Osteocyte (in vitro differentiated cells): ENCODE measurements around the gene BFSP1. TPM values are rescaled to one million over a fixed set of nuclear protein-coding genes. Genes with fewer than 3 reads are reported as not detected.

Experiments used
- DNase-seq: peaks from one replicate; pipeline ENCODE4 v3.0.0; 2021; ENCODE audit warnings: mixed read lengths; ENCODE audit not compliant: unreplicated experiment; ENCODE audit errors: extremely low spot score
- H3K27ac Mint-ChIP-seq: one replicate; pipeline ENCODE4 v1.8.0; 2021; ENCODE audit warnings: mild to moderate bottlenecking, mixed read lengths; ENCODE audit not compliant: unreplicated experiment
- H3K27me3 Mint-ChIP-seq: one replicate; pipeline ENCODE4 v1.8.0; 2021; ENCODE audit warnings: mixed read lengths; ENCODE audit not compliant: unreplicated experiment
- H3K36me3 Mint-ChIP-seq: one replicate; pipeline ENCODE4 v1.8.0; 2021; ENCODE audit warnings: mixed read lengths; ENCODE audit not compliant: unreplicated experiment
- H3K4me1 Mint-ChIP-seq: one replicate; pipeline ENCODE4 v1.8.0; 2021; ENCODE audit warnings: mixed read lengths; ENCODE audit not compliant: unreplicated experiment
- H3K4me3 Mint-ChIP-seq: one replicate; pipeline ENCODE4 v1.8.0; 2021; ENCODE audit warnings: mild to moderate bottlenecking, moderate library complexity, mixed read lengths; ENCODE audit not compliant: unreplicated experiment
- H3K9me3 Mint-ChIP-seq: one replicate; pipeline ENCODE4 v1.8.0; 2021; ENCODE audit warnings: mixed read lengths; ENCODE audit not compliant: unreplicated experiment
- total RNA-seq: library from RNA; stranded (reverse); gene quantifications from 2 replicates; pipeline ENCODE4 v1.2.1, GENCODE V29; 2021
- TF ChIP-seq, protein P1 (sequence below): fragments of 200-600 bp; sonication (generic); IDR thresholded peaks from 2 replicates; pipeline ENCODE4 v1.5.0; 2021; ENCODE audit warnings: antibody characterized with exemption, mild to moderate bottlenecking, moderate library complexity

The BFSP1 gene
- total RNA-seq, 1 donor from 2014 or later, result 13.8 TPM

DNA sequence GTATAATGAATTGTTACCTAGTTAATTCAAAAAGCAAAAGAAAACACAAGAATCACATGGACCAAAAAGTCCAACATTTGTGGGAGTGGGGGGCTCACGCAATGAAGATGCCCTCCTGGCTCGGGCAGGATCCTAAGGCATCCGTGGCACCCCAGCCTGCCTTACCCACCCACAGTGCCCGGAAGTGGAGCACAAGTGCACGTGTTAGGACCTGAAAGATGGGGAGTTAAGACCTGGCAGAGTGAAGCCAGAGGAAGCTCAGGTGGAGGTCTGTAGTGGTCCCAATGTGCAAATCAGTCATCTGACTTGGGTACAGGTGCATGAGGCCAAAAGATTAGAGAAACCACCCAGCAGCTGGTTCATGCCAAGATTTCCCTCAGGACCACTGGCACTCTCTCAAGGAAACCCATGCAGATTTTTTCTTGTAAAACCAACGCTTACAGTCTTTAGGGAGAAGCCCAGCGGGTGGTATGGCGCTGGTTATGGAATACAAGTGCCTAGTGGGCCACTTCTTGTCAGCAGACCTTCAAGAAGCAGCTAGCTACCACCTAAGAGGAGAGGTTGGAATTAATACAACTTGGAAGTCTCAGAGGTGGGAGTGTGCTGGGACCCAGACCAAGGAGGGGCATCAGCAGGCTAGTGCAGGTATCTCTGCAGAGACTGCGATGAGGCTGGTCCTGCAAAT is 42.1 kb downstream of the BFSP1 start:
- Mint-ChIP-seq H3K4me3 (no peak overlapping the region), H3K9me3 (peaks cover 5% of the 10 kb centered on the region), H3K27ac (no peak overlapping the region), H3K27me3 (peaks cover 38% of the 10 kb centered on the region), H3K36me3 (peaks cover 2% of the 10 kb centered on the region), H3K4me1 (no peaks in the 10 kb centered on the region)
- TF ChIP-seq, protein P1, sequence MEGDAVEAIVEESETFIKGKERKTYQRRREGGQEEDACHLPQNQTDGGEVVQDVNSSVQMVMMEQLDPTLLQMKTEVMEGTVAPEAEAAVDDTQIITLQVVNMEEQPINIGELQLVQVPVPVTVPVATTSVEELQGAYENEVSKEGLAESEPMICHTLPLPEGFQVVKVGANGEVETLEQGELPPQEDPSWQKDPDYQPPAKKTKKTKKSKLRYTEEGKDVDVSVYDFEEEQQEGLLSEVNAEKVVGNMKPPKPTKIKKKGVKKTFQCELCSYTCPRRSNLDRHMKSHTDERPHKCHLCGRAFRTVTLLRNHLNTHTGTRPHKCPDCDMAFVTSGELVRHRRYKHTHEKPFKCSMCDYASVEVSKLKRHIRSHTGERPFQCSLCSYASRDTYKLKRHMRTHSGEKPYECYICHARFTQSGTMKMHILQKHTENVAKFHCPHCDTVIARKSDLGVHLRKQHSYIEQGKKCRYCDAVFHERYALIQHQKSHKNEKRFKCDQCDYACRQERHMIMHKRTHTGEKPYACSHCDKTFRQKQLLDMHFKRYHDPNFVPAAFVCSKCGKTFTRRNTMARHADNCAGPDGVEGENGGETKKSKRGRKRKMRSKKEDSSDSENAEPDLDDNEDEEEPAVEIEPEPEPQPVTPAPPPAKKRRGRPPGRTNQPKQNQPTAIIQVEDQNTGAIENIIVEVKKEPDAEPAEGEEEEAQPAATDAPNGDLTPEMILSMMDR, result no peak
- DNase-seq, result peak; percentile 56

DNA sequence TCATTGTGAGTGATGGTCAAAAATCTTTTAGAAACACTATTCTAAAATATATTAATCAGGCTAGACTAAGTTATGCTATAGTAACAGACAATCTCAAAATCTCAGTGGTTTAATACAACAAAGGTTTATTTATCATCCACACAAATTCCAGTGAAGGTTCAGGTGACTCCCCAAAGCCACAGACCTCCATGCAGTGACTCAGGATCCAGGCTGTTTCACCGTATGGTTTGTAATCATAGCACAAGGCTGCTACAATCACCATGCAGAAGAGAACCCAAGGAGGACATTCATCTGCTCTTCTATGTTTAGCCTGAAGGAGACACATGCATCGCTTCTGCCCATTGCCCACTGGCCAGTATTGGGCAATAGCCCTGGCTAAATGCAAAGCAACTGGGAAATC is 46.2 kb downstream of the BFSP1 start:
- Mint-ChIP-seq H3K9me3 (no peaks in the 10 kb centered on the region), H3K27ac (no peak overlapping the region), H3K36me3 (no peaks in the 10 kb centered on the region), H3K27me3 (peaks cover 56% of the 10 kb centered on the region), H3K4me1 (no peaks in the 10 kb centered on the region), H3K4me3 (no peak overlapping the region)
- DNase-seq, result peak; percentile 21
- TF ChIP-seq, protein P1, result no peak

DNA sequence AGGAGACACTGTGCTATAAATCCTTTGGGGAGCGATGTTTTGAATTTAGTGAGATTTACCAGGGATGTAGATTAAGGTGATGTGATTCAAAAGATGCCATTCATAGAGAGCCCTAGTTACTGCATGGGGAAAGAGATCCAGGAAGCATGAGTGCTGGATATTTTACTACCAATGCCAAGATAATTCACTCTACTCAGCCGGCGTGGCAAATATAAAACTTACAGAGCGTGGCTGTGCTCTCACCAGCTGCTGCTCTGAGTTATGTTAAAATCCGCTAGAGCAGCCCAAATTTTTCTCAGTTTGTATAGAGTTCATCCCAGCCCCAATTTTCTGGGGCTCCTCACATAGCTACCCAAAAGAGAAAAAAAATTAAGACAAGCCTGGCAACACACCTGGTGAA is 48.6 kb downstream of the BFSP1 start:
- peak; percentile 13 for DNase-seq
- H3K27ac Mint-ChIP-seq, result no peak overlapping the region
- H3K36me3 Mint-ChIP-seq, result no peaks in the 10 kb centered on the region

DNA sequence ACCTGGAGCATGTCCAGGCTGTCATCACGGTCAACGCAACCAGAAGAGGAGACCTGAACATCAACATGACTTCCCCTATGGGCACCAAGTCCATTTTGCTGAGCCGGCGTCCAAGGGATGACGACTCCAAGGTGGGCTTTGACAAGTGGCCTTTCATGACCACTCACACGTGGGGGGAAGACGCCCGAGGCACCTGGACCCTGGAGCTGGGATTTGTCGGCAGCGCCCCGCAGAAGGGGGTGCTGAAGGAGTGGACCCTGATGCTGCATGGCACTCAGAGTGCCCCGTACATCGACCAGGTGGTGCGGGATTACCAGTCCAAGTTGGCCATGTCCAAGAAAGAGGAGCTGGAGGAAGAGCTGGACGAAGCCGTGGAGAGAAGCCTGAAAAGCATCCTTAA is 49.5 kb downstream of the BFSP1 start:
- H3K36me3 Mint-ChIP-seq, result no peaks in the 10 kb centered on the region
- H3K27me3 Mint-ChIP-seq, result peaks cover 48% of the 10 kb centered on the region
- H3K9me3 Mint-ChIP-seq, result no peaks in the 10 kb centered on the region
- DNase-seq, result peak; percentile 77
- no peaks in the 10 kb centered on the region for H3K4me1 Mint-ChIP-seq
- no peak overlapping the region for H3K4me3 Mint-ChIP-seq
- TF ChIP-seq, protein P1, result no peak
- no peak overlapping the region for H3K27ac Mint-ChIP-seq

More for the DNA sequence above, 48.6 kb downstream of the BFSP1 start:
- H3K9me3 Mint-ChIP-seq, result no peaks in the 10 kb centered on the region
- no peaks in the 10 kb centered on the region for H3K4me1 Mint-ChIP-seq
- H3K27me3 Mint-ChIP-seq, result peaks cover 54% of the 10 kb centered on the region
- TF ChIP-seq, protein P1, result no peak
- H3K4me3 Mint-ChIP-seq, result no peak overlapping the region

DNA sequence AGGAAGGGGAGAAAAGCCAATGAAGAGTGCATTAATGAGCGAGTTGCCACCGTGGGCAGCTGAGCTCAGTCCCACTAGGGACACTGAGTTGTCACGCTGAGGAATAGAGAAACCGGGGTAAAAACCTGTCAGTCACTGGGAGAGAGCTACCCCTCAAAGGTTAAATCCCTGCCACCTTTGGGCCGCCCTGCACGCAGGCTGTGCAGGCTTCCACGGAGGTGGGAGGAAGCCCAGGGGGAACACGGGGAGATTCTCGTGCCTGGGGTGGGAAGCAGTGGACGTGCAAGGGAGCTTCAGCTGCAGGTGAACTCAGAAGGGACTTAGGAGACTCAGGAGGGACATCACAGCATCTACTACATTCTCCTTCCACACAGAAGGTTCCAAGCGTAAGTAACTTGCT is 50.5 kb downstream of the BFSP1 start:
- Mint-ChIP-seq H3K4me3 (no peak overlapping the region), H3K27me3 (peaks cover 40% of the 10 kb centered on the region), H3K4me1 (no peaks in the 10 kb centered on the region), H3K36me3 (no peaks in the 10 kb centered on the region), H3K9me3 (no peaks in the 10 kb centered on the region), H3K27ac (no peak overlapping the region)
- TF ChIP-seq, protein P1, result no peak
- DNase-seq, result peak; percentile 71
